Measurements from ENCODE around the gene YLPM1. TPM values are rescaled to one million over a fixed set of nuclear protein-coding genes. Genes with fewer than 3 reads are reported as not detected.
"Not testable (repeated sequence)": the region's sequence is repeated elsewhere in the genome, so short reads cannot be mapped to it uniquely, and the experiment has no call there.

The YLPM1 gene, protein sequence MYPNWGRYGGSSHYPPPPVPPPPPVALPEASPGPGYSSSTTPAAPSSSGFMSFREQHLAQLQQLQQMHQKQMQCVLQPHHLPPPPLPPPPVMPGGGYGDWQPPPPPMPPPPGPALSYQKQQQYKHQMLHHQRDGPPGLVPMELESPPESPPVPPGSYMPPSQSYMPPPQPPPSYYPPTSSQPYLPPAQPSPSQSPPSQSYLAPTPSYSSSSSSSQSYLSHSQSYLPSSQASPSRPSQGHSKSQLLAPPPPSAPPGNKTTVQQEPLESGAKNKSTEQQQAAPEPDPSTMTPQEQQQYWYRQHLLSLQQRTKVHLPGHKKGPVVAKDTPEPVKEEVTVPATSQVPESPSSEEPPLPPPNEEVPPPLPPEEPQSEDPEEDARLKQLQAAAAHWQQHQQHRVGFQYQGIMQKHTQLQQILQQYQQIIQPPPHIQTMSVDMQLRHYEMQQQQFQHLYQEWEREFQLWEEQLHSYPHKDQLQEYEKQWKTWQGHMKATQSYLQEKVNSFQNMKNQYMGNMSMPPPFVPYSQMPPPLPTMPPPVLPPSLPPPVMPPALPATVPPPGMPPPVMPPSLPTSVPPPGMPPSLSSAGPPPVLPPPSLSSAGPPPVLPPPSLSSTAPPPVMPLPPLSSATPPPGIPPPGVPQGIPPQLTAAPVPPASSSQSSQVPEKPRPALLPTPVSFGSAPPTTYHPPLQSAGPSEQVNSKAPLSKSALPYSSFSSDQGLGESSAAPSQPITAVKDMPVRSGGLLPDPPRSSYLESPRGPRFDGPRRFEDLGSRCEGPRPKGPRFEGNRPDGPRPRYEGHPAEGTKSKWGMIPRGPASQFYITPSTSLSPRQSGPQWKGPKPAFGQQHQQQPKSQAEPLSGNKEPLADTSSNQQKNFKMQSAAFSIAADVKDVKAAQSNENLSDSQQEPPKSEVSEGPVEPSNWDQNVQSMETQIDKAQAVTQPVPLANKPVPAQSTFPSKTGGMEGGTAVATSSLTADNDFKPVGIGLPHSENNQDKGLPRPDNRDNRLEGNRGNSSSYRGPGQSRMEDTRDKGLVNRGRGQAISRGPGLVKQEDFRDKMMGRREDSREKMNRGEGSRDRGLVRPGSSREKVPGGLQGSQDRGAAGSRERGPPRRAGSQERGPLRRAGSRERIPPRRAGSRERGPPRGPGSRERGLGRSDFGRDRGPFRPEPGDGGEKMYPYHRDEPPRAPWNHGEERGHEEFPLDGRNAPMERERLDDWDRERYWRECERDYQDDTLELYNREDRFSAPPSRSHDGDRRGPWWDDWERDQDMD (N-terminal part only)
- 100 to 1,000 TPM in 1 of 4 donors, 10 to 100 TPM in 3; 80.2 to 112 (median 91.5) TPM for polyA plus RNA-seq (ENCODE audit: insufficient read length in 4 of 4)

DNA sequence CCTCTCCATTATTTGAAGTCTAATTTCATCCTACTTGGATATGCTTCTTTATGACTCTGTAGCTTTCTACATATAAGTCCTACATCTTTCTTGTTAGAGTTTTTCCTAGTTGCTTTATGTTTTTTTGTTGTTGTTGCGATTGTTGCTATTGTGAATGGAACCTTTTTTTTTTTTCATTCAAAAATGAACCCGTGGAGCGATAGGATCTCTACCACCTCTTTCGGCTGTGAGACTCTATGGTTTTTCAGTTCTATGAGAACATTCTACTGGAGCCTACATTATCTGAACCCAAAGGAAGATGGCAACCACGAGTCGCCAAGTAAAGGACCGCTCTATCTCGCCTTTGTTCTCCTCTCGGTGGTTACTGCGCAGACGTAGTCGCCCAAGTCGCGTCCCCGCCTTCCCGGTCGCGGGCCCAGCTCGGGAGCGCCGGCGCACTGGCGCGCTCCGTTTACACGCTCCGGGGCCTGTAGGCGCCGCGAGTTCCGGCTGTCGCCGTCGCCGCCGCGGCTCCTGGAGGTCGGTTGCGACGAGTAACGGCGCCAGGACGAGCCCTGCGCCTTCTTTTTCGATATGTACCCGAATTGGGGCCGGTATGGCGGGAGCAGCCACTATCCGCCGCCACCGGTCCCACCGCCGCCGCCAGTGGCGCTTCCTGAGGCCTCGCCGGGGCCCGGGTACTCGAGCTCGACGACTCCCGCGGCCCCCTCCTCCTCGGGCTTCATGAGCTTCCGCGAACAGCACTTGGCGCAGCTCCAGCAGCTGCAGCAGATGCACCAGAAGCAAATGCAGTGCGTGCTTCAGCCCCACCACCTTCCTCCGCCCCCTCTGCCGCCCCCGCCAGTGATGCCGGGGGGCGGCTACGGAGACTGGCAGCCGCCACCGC, at the start of gene YLPM1:
Gene YLPM1 (plus strand): TSS at position 400 of the 886 bp plus-strand sequence. CDS start 174 bp downstream, at position 574.
- DNase-seq (ENCODE audit: low read depth in 4 of 4, low spot score in 3 of 4): peak; percentile 88 to 96 (median 94)

- DNase-seq (ENCODE audit: low read depth in 4 of 4, low spot score in 3 of 4): no peak
Observed at GRCh38 chr14:74713395-74713735, 49.8 kb upstream of the YLPM1 start.

- DNase-seq (ENCODE audit: low read depth in 4 of 4, low spot score in 3 of 4): no peak
Observed at GRCh38 chr14:74720526-74720925, 42.6 kb upstream of the YLPM1 start.

DNA sequence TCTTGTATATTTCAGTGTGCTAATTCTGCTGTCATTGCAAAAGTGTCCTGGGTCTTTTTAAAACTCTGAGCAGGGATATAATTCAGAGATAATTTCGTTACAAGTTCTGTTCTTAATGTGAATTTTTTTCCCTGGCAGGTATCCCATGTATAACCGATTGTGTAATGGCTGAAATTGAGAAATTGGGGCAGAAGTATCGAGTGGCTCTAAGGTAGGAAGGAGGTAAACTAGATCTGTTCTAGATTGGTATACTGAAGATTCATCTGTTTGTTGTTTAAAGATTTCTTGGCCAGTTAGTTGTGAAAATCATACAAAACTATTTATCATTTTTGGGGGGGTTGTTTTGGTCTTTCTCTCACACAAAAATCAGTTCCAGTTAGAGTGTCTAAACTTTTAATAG, 40.0 kb upstream of the YLPM1 start:
- DNase-seq (ENCODE audit: low read depth in 4 of 4, low spot score in 3 of 4): no peak

DNA sequence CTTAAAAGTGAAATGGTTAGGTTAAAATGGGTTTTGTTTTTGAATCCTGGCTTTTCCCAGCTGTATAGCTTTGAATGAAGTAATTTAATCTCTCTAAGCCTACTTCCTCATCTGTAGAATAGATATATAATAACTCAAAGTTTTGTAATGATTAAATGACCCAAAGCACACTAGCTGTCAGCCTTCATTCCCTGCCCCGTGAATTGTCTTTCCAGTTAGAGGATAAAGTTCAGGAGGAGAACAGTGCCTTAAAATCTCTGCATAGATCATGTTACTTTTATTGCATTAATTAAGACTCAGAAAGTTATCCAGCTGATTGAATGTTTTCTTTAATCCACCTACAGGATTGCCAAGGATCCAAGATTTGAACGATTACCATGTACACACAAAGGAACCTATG, 30.7 kb upstream of the YLPM1 start:
- DNase-seq (ENCODE audit: low read depth in 4 of 4, low spot score in 3 of 4): no peak

DNA sequence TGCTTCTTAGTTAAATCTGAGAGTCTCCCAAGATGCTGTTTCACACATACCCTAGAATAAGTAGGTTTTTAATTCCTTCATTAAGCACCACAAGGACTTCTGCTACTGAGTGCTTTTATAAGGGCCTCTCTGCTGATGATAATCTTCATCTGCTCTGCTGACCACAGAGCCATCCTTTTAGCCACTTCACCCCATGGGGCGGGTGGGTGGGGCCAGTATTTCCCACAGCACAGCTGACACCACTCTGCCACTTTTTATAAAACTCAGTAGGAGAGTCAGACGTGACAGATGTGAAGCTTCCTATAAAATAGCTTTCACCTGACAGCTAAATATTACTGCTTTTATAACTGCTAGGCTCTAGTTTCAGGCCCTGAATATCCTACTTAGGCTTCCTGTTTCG, 29.9 kb upstream of the YLPM1 start:
- no peak for DNase-seq (ENCODE audit: low read depth in 4 of 4, low spot score in 3 of 4)

DNA sequence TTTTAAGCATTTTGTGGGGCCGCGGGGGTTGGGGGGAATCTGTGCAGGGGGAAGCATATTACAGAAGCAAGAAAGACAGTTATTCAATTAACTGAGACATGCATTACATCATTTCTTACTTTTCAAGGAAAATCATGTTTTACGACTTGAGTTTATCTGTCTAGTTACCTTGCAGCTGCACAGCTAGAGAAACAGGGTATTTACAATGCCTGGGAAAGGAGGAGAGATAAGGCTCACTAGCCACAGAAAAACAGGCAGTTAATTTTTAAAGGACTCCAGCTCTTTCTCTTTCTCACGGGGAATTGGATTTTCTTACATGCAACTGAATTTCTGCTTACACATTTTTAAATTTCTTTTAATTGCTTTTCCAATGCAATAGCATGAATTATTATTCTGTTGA, 28.0 kb upstream of the YLPM1 start:
- DNase-seq (ENCODE audit: low read depth in 4 of 4, low spot score in 3 of 4): no peak

DNA sequence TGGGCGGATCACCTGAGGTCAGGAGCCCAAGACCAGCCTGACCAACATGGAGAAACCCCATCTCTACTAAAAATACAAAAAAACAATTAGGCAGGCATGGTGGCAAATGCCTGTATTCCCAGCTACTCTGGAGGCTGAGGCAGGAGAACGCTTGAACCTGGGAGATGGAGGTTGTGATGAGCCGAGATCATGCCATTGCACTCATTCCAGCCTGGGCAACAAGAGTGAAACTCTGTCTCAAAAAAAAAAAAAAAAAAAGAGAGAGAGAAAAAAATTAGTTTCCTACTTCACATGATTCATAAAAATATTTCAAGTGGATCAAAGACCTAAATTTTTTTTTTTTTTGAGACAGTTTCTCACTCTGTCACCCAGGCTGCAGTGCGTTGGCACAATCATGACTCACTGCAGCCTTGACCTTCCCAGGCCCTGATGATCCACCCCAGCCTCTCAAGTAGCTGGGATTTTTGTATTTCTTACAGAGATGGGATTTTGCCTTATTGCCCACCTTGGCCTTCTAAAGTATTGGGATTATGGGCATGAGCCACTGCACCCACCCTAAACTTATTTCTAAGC, 25.3 kb upstream of the YLPM1 start:
- no peak for DNase-seq (ENCODE audit: low read depth in 4 of 4, low spot score in 3 of 4)

DNA sequence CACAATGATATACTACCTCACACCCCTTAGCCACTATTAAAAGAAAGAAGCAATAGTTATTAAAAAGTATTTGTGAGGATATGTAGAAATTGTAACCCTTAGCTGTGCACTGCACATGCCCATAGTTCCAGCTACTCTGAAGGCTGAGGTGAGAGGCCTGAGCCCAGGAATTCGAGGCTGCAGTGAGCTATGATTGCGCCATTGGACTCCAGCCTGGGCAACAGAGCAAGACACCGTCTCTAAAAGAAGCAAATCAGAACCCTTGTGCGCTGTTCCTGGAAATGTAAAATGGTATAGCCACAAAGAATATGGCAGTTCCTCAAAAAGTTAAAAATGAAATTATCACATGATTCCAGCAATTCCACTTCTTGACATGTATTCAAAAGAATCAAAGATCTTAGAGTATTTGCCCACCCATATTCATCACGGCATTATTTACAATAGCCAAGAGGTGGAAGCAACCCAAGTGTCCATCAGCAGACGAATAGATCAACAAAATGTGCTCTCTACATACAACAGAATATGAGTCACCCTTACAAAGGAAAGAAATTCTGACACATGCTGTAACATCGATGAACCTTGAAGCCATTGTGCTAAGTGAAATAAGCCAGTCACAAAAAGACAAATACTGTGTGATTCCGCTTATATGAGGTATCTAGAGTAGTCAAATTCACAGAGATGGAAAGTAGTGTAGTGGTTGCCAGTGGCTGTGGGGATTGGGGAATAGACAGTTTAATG, 23.7 kb upstream of the YLPM1 start:
- DNase-seq (ENCODE audit: low read depth in 4 of 4, low spot score in 3 of 4): no peak

- DNase-seq (ENCODE audit: low read depth in 4 of 4, low spot score in 3 of 4): no peak
Observed at GRCh38 chr14:74747237-74747636, 15.9 kb upstream of the YLPM1 start.

DNA sequence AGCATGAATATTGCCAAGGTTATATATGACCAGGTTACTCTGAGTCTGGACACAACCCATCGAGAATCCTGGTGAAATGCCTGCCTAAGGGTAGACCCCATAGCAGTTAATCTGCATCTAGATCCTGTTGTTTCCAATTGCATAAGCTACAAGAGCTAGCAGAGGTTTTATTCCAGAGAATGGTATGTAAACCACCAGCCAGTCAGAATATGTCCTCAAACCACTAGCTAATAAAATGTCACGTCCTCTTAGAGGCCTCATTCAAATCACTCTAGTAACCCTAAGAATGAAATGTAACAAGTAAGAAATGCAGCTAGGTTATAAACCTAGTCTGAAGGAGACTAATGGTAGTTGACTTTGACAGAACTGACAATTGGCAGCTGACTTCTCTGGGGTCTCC, 9.0 kb upstream of the YLPM1 start:
- no peak for DNase-seq (ENCODE audit: low read depth in 4 of 4, low spot score in 3 of 4)

DNA sequence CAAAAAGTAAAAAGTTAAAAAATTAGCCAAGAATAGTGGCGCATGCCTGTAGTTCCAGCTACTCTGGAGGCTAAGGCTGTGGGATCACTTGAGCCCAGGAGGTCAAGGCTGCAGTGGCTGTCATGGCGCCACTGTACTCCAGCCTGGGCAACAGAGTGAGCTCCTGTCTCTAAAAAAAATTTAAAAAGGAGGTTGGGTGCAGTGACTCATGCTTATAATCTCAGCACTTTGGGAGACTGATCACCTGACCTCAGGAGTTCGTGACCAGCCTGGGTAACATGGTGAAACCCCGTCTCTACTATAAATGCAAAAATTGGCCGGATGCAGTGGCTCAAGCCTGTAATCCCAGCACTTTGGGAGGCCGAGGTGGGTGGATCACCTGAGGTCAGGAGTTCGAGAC, 8.2 kb upstream of the YLPM1 start:
- DNase-seq (ENCODE audit: low read depth in 4 of 4, low spot score in 3 of 4): no peak

DNA sequence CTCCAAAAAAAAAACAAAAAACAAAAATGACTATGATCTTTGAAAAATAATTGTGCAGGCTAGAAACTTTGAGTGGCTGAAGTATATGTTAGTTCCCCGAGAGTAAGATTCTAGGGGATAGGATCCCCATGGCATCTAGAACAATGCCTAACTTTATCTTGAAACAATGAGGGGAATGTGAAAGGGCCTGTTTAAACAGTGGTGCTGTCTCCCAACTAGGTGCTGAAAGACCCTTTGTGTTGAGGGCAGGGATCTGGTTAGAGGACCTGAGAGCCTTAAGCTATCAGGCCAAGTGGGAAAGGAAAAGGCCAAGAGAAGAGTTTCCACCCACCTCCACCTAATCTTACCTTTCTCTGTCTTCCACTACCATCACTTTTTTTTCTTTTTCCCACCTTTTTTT, 6.8 kb upstream of the YLPM1 start:
- no peak for DNase-seq (ENCODE audit: low read depth in 4 of 4, low spot score in 3 of 4)

GRCh38 chr14:74758505-74758904, 4.6 kb upstream of the YLPM1 start:
- not testable (repeated sequence) for DNase-seq (ENCODE audit: low read depth in 4 of 4, low spot score in 3 of 4)

- no peak for DNase-seq (ENCODE audit: low read depth in 4 of 4, low spot score in 3 of 4)
Observed at GRCh38 chr14:74763803-74764531, 851 bp downstream of the YLPM1 start.

GRCh38 chr14:74765721-74766120, 2.6 kb downstream of the YLPM1 start:
- DNase-seq (ENCODE audit: low read depth in 4 of 4, low spot score in 3 of 4): no peak

DNA sequence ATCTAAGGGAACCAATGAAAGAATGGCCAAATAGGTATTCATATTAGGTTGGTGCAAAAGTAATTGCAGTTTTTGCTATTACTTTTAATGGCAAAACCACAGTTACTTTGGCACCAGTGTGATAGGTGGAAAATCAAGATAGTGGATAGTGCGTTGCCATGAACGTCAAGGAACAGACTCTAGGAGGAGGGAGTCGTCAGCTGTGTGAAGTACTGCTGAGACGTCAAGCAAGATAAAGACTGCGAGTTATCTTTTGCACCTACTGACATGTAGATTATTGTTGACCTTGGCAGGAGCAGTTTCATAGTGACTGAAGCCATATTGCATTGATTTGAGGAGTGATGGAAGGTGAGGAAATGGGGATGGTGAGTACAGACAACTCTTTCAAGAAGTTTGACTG, 8.3 kb downstream of the YLPM1 start:
- no peak for DNase-seq (ENCODE audit: low read depth in 4 of 4, low spot score in 3 of 4)

- no peak for DNase-seq (ENCODE audit: low read depth in 4 of 4, low spot score in 3 of 4)
Observed at GRCh38 chr14:74784634-74785033, 21.5 kb downstream of the YLPM1 start.

All from left renal pelvis (tissue), 4 donors.